HG02678 (cell line): ENCODE measurements around the gene VPS37C.
"Not testable (repeated sequence)": the region's sequence is repeated elsewhere in the genome, so short reads cannot be mapped to it uniquely, and the experiment has no call there.

Source experiments
- ATAC-seq: cut with Tn5 transposase; IDR thresholded peaks from one replicate; pipeline ENCODE4 v1.9.1; 2021; ENCODE audit warnings: mild to moderate bottlenecking, moderate library complexity; ENCODE audit not compliant: unreplicated experiment

The VPS37C gene

DNA sequence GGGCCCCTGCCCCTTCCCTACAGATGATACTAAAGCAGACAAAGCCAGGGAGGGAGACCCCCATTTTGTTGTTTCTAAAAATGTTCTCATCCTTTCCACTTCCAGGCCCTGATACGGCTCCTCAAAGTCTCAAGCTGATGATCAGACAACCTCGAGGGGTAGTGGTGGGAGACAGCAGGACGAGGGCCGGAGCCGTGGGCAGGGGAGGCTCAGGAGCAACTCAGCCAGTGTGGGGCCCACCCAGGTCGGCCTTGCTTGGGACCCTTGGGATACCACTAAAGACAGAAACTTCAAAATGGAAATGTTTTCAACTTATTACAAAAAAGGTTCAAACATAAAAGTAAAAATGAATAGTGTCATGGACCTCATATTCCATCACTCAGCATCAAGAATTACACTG is 15.2 kb upstream of the VPS37C start:
- ATAC-seq: no peak

DNA sequence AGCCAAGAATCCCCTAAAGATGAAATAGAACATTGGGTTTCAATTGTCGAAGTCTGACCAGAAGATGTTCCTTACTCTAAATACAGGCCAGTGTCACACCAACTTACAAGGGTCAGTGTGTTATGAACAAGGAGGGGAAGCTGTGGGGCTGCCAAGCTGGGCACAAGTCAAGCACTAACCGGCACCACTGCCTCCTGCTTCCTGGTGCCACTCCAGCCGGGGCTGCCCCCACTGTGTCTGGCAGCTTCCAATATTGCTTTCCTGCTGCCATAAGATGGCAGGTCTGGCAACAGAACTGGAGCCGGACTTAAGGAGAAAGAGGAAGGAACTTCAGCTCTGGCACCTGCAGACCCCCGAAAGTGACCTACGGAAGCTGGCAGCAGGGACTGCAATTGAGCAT is 13.7 kb upstream of the VPS37C start:
- ATAC-seq: no peak

DNA sequence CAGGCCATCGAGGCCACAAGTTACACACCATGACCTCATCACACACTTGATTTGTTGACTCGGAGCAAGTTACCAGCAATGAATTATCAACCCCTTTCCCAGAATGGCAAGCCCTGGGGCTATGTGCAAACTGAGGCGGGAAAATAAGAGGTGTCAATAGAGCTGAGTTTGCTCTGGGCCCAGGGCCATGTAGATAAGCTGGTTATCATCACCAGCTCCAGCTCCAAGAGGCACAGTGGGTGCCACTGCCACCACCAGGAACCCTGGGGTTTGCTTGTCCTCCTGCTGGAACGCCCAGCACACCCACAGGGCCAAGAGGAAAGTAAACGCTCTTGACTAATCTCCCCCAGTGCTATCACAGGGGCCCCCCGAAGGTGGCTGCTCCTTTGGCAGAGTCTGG is 13.0 kb upstream of the VPS37C start:
- no peak for ATAC-seq

DNA sequence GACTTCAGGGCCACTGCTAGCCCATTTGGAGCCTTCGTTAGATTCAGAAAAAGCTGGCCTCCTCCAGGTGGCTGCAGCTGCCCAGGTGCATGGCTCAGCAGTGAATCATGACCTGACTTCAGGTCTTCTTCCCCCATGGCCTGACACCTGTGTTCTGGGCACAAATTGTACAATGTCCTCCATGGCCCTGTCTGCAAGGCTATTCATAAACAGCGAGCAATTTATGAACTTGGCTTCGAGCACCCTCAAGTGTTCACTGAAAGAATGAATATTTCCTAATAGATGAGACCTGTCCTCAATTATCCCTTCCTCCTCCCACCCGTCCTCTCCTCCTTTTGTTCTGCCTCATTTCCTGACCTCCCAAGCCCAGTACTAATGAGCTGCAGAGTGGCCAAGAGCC is 12.2 kb upstream of the VPS37C start:
- no peak for ATAC-seq

DNA sequence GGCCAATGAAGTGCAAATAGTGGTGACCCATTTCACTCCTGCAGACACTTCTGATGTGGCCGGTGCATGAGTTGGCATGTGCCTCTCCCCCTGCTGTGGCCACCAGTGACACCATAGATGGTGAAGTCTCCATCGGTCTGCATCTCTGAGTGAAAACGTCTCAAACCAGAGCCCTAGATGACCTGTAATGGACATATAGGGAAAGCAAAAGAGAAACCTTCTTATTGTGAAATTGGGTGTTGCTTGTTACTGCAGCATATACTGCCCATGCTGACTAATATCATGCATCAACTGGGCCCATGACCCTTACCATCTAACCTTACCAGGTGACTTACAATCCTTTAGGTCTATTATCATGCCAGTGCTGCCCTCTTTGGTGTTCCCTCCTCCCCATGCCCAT is 11.7 kb upstream of the VPS37C start:
- no peak for ATAC-seq

DNA sequence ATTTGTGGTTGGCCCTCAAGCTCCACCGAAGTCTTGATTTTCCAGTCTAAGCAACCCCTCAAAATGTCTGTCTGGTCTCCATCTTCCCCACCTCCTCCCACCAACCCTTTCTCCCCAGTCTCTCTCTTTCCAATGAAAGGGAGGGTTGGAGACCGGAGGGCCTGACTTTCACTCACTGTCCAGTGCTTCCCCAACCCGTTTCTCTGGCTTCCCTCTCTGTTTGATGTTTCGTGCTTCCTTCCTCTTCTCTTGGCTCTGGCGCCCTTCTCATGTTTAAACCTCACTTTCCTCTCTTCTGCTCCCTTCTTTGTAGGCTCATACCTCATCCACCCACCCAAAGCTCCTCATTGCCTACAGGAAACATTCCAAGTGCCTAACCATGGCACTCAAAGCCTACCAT is 11.1 kb upstream of the VPS37C start:
- ATAC-seq: no peak

DNA sequence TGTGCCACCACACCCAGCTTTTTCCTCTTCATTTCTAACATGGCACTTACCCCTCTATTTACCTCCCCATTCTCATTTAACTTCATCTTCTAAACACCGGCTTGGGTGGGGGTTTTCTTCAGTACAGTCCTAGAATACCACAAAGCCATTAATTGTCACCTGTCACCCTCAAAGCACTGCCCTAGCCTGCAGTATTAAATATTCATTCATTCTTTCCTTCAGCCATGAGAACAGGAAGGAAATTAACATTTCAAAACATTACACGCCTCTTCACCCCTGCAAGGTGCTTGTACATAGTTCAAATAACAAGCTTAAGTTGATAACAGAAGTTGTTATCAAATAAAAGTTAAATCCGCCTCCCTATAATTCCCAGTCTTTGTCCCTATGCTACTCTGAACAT is 10.7 kb upstream of the VPS37C start:
- no peak for ATAC-seq

DNA sequence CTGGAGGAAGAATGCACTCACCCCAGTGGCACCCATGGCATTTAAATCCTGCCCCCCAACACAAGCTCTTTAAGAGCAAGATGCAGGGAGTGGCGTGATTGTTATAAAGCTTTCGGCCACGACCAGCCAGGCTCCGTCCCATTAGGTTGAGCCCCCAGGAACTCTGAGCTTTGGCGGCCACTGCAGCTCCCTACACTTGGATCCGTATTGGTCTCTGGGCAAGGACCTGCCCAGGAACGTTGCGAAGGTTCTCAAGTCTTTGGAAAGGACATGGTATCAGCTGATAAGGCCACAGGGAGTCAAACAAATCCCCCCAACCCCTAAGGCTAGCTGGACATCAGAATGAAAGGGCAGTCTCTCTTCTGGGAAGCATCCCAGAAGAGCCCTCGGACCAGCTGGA is 9.3 kb upstream of the VPS37C start:
- no peak for ATAC-seq

DNA sequence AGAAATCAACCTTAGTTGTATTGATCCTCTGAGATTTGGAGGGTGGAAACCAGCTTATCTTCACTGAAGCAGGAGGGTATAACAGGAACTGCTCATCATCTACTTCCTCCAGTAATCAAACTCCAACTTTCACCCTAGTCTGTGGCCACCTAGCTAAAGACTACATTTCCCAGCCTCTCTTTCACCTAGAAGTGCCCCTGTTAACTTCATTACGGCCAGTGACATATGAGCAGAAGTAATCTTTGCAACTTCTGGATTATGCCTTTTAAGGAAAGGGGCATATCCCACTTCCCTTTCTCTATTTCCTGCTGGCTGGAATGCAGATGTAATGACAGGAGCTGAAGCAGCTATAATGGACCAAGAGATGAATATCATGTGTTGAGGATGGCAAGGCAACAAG is 7.6 kb upstream of the VPS37C start:
- no peak for ATAC-seq

DNA sequence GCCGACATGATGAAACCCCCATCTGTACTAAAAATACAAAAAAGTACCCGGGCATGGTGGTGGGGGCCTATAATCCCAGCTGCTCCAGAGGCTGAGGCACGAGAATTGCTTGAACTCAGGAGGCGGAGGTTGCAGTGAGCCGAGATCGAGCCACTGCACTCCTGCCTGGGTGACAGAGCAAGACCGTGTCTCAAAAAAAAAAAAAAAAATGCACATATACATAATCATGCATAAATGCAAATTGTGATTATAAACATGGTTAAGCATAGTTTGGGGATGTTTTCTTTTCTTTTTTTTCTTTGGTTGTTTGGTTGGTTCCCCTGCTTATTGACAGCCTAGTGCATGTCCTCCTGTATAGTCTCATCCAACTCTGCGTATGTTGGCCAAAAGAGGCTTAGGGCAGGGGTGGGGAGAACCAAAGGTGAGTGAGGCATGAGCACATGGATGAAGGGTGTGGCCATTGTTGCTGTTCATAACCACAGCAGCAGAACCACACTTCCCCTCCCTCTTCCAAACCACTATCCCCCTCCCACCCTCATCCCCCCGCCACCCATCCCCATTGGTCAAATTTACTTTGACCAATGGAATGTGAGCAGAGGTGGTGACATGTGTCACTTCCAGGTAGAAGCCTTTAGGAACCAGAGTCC is 6.9 kb upstream of the VPS37C start:
- ATAC-seq: no peak

DNA sequence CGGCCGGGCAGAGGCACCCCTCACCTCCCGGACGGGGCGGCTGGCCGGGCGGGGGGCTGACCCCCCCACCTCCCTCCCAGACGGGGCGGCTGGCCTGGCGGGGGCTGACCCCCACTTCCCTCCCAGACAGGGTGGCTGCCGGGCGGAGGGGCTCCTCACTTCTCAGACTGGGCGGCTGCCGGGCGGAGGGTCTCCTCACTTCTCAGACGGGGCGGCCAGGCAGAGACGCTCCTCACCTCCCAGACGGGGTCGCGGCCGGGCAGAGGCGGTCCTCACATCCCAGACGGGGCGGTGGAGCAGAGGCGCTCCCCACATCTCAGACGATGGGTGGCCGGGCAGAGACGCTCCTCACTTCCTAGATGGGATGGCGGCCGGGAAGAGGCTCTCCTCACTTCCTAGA is 5.1 kb upstream of the VPS37C start:
- not testable (repeated sequence) for ATAC-seq

DNA sequence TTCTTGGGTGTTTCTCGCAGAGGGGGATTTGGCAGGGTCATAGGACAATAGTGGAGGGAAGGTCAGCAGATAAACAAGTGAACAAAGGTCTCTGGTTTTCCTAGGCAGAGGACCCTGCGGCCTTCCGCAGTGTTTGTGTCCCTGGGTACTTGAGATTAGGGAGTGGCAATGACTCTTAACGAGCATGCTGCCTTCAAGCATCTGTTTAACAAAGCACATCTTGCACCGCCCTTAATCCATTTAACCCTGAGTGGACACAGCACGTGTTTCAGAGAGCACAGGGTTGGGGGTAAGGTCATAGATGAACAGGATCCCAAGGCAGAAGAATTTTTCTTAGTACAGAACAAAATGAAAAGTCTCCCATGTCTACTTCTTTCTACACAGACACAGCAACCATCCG is 4.6 kb upstream of the VPS37C start:
- ATAC-seq: not testable (repeated sequence)

DNA sequence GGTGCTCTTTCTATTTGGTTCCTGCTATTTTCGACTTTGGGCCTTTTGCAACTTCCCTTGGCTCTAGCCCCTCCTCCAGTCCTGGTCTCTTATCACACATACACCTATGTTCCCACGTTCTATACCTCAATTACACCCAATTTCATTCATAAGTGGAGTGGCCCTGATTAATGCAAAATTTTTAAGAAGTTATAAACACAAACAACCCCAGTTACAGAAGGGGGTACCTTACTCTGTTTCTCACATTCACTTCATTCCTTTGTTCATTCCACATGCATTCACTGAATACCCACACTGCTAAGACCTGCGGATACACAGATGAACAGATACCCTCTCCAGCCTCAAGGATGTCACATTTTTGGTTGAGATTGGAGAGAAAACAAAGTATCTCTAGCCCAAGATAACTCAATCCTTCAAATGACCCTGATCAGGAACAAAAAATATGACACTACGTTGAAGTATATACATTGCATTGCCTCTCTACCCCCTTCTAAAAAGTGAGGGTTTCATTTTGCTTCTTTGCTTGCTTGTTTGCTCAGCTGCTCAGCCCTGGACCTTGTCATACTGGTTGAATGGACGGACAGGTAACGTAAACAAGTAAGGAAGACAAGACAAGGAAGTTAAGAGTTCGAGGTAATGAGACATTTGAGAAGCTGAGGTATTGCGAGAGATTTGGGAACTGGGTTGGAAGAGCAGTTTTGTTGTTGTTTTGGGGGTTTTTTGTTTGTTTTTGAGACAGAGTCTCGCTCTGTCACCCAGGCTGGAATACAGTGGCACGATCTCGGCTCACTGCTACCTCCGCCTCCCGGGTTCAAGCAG is 3.6 kb upstream of the VPS37C start:
- ATAC-seq: no peak

DNA sequence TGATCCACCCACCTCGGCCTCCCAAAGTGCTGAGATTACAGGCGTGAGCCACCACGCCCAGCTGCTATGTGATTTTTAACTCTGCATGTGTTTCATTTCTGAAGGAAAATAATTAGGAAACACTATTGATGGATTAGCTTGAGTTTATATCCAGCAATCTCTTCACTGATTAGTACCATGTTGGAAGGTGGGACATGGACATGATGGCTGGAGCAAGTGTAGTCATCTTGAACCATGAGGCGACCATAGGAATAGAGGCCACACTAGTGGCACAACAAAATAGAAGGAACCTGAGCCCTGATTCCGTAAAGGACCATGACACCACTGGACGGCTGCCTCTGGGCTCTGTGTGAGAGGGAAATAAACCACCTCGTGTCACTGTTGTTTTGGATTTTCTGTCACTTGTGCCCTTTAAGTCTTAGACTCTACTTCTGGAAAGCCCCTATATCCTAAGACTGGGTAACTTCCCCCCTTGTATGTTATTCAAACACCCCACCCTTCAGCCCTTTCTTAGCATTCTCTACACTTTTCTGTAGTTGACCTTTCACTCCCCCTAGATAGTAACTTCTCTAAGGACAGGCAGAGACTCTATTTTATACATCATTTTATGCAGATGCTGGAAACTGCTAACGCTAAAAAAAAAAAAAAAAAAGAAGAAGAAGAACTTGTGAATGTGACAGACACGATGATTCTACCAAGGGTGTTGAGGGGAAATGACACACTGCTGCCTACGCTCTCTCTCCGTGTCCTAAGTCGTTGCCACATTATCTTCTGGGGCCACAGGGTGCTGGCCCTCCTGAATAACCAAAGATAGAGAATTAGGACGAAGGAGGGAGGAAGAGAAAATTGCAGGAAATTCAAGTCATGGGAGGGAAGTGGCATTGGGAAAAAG is 2.7 kb upstream of the VPS37C start:
- no peak for ATAC-seq

DNA sequence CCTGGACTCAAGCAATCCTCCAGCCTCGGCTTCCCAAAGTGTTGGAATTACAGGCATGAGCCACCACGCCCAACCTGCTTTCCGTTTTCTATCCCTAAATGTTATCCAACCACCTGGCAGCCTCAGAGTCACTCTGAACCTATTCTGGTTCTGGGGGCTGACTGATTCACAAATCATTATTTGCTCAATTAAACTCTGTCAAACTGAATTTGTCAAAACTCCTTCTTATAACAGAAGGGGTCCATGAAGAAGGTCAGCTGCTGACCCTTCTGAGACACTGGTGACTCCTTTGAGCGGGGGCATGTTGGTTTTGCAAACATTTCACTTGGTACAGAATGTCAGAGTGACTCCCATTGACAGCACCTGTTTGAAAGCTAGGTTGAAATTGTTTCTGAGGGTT is 1.8 kb upstream of the VPS37C start:
- ATAC-seq: no peak

DNA sequence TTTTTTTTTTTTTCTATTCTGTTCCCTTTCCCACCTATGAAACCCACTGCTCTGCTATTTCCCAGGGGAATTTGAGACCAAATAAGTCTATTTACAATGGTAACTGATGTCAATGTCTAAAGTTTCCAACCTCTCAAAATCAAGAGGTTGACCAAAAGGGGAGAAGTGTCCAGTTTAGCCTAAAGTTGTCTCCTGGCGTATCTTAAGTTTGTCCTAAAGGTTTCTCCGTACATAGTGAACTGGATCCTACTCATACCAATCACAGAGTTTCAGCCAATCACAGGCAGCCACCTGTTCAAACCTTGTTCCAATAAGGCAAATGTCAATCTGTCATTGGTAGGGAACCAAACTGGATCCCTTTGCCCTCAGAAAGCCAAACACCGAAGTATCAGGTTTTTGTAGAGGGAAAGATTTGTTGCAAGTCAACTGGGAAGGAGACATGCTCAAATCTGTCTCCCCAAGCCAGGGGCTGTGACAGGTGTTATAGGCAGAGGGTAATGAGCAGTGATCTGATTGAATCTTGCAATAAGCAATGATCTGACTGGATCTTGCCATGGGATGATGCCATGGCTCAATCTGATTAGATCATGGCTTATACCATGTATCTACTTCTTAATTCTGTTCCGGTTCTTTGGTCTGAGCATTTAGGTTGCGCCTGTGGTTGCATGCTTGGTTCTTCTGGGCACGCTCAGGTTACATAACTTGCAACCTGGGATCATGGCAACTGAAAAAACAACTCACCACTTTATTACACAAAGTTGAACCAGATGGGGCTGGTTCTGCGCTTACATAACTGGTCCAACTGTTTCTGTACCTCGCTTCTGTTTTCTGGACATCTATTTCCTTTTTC is 1.1 kb upstream of the VPS37C start:
- no peak for ATAC-seq

DNA sequence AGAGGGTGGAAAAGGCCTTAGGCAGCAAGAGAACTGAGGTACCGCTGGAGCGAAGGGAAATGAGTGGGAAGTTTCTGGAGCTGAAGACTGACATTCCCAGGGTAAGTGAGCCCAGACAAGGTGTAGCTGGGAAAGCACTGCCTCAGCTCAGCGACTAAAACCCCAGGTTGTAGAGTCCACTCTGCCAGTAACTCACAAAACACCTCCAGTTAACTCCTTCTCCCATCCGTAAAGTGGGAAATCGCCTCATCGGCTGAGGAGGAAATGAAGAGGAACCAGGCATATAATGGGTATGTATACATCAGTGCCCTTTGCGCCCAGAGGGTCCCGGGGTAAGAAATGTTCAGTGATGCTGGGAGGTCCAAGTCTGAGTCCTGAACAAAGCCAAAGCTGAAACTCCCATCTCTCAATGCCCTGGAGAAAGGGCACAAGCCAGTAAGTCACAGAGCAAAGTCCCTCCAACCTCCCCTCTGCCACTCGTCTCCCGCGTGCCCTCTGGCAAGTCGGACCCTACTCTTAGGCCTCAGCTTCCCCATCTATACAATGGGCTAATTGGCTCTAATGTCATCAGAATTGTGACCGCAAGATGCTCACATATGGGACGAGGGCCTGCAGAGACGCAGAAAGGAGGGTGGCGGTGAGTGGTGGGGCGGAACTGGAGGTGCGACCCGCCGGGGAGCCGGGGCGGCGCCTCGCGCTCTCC is 588 bp downstream of the VPS37C start:
- no peak for ATAC-seq

DNA sequence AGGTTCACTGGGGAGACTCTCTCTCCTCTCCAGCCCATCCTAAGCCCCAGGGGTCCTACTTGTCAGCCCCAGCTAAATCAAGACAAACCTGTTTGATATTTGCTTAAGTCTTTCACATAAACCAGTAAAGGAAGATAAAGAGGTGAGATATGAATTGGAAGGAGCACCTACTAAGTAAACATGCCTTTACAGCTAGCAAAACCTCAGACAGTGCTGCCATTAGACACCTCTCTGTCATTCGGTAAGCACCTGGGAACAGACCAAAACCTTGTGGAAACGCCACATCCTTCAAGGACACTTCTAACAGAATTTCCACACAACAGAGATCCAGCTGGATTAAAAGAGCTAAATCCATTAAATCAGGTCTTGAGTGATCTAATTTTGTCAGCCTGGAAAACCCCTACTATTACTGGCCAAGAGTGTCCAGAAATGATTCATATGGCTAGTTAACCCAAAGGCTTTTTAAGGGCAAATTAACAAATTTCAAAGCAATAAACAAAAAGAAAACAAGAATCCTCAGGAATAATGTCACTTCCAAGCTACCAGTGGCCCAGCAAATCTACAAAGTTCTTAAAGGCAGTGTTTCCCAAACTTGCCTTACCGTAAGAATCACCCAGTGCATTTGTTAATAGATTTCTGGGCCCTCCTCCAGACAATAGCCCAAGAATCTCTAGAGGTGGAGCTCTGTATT is 2.4 kb downstream of the VPS37C start:
- ATAC-seq: no peak

DNA sequence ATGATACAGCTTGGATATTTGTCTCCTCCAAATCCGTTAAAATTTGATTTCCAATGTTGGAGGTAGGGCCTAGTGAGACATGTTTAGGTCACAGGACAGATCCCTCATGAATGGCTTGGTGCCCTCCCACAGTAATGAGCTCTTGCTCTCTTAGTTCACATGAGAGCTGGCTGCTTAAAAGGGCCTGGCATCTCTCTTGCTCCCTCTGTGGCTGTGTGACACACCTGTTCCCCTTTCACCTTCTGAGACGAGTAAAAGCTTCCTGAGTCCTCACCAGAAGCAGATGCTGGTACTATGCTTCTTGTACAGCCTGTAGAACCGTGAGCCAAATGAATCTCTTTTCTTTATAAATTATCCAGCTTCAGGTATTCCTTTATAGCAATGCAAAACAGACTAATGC is 3.5 kb downstream of the VPS37C start:
- no peak for ATAC-seq

DNA sequence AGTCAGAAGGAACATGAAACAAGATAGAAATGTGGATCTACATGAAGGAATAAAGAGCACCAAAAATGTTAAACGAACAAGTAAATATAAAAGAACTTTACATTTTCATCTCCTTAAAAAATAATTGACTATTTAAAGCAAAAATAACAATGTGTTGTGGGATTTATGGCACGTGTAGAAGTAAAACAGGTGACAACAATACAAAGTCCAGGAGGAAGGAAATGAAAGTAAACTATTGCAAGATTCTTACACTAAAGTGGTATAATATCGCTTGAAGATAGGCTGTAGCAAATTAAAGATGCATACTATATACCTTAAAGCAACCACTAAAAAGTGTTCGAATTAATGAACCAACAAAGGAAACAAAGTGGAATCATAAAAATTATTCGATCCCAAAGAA is 5.5 kb downstream of the VPS37C start:
- ATAC-seq: no peak
